Measurements from ENCODE around the gene GPX1. TPM values are rescaled to one million over a fixed set of nuclear protein-coding genes. Genes with fewer than 3 reads are reported as not detected.

Gene GPX1
- total RNA-seq, 1 experiment from 2014 or later = 714 TPM

GRCh38 chr3:49339941-49340800 lies 18.0 kb downstream of the GPX1 start, which contains the start of gene USP4:
Gene USP4, minus strand, starts transcription at chr3:49340053. Its CDS starts 29 bp downstream, at chr3:49340024.
- H3K4me2 ChIP-seq (ENCODE audit: low read length) = peak within 1 kb of the TSS; percentile 96
- DNase-seq (peak; percentile 92), ATAC-seq (peak; percentile 96)
- peaks cover 44% of the 10 kb centered on the region for H3K79me2 ChIP-seq (ENCODE audit: low read length)
- peak within 1 kb of the TSS; percentile 88 for H3K4me3 ChIP-seq (ENCODE audit: low read length)
- no peaks in the 10 kb centered on the region for H3K9me2 ChIP-seq (replicated peaks; ENCODE audit: low read length)
- H3K27ac ChIP-seq (ENCODE audit: low read length) = peak within 1 kb of the TSS; percentile 32
- TF ChIP-seq EZH2 (IDR thresholded peaks at IDR 0.05; ENCODE audit: low read length, unreplicated experiment) = no peak
- TF ChIP-seq CTCF (conservative IDR thresholded peaks at IDR 0.05; ENCODE audit: low read depth, low read length) = peak; percentile 33; the same call in 1 of the 2 replicates
- TF ChIP-seq EZH2phosphoT487 (IDR thresholded peaks at IDR 0.05; ENCODE audit: borderline replicate concordance, low read length) = peak; percentile 99
- H2AFZ ChIP-seq (ENCODE audit: low read length) = peak within 1 kb of the TSS; percentile 93
- intact Hi-C loops (cut with micrococcal nuclease) = loop anchor here (1.0 to 5.0 kb wide), 3 partner anchors 19 to 168 kb away; partner anchors contain the start of genes GPX1 and KLHDC8B
- H3K9ac ChIP-seq (ENCODE audit: low read length) = peak within 1 kb of the TSS; percentile 76
- BruUV-seq (replicated peaks) = TSS peak; percentile 87
- peaks cover 19% of the 10 kb centered on the region for H3K4me1 ChIP-seq (ENCODE audit: insufficient read depth, low read length)
- no peaks in the 10 kb centered on the region for H3K27me3 ChIP-seq (ENCODE audit: low read length)
- ChIA-PET POLR2A (ENCODE audit: unreplicated experiment) (interaction anchor here (1.1 to 1.4 kb wide), 2 partner anchors 18 to 72 kb away, joined by 5 to 9 read pairs; partner anchors contain the start of genes GPX1, RHOA and TCTA), CTCF (interaction anchor here (0.5 to 2.2 kb wide), 8 partner anchors 20 to 1326 kb away, joined by 3 to 11 read pairs (median 4); partner anchors contain the start of genes KLHDC8B, RHOA and TCTA)
- peaks cover 12% of the 10 kb centered on the region for H3K36me3 ChIP-seq (ENCODE audit: low read depth, low read length)
- H3K9me3 ChIP-seq (ENCODE audit: low read length) = no peaks in the 10 kb centered on the region
- no peaks in the 10 kb centered on the region for H4K20me1 ChIP-seq (ENCODE audit: low read length)
- peaks cover 3% of the 10 kb centered on the region for H3F3A ChIP-seq (ENCODE audit: low read length, unreplicated experiment)

DNA sequence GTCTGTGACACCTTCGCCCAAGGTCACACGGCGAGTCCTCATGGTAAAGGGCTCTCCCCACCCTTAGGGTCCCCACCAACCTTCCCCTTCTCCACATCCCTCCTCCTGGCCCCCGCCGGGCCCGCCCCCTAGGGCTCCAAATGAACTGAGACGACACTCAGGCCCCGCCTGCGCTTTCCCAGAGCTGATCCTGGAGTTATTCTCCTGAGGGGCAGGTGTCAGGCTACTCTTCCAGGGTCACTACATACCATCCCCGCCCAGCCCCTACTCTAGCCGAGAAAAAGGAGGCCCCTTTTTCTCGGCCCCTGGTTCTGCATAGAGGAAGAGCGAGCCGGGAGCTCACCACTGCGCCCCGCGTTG lies 18.6 kb downstream of the GPX1 start:
- no peaks in the 10 kb centered on the region for H3F3A ChIP-seq (ENCODE audit: low read length, unreplicated experiment)
- H4K20me1 ChIP-seq (ENCODE audit: low read length) = no peaks in the 10 kb centered on the region
- peaks cover 50% of the 10 kb centered on the region for H3K79me2 ChIP-seq (ENCODE audit: low read length)
- H3K36me3 ChIP-seq (ENCODE audit: low read depth, low read length) = peaks cover 18% of the 10 kb centered on the region
- H3K9me2 ChIP-seq (replicated peaks; ENCODE audit: low read length) = no peaks in the 10 kb centered on the region
- BruUV-seq (replicated peaks) = no TSS peak
- intact Hi-C loops (cut with micrococcal nuclease) = no loop called here
- H3K9me3 ChIP-seq (ENCODE audit: low read length) = no peaks in the 10 kb centered on the region
- H3K4me1 ChIP-seq (ENCODE audit: insufficient read depth, low read length) = peaks cover 16% of the 10 kb centered on the region
- H3K9ac ChIP-seq (ENCODE audit: low read length) = peak overlapping the region; percentile 76
- ChIA-PET POLR2A (ENCODE audit: unreplicated experiment) (interaction anchor here (1.1 to 1.4 kb wide), 2 partner anchors 18 to 72 kb away, joined by 5 to 9 read pairs; partner anchors contain the start of genes GPX1, RHOA and TCTA), CTCF (interaction anchor here (0.6 to 2.2 kb wide), 4 partner anchors 21 to 169 kb away, joined by 4 to 11 read pairs (median 4); partner anchors contain the start of gene KLHDC8B)
- peak overlapping the region; percentile 96 for H3K4me2 ChIP-seq (ENCODE audit: low read length)
- no peak for TF ChIP-seq EZH2phosphoT487 (IDR thresholded peaks at IDR 0.05; ENCODE audit: borderline replicate concordance, low read length)
- no peak for TF ChIP-seq CTCF (conservative IDR thresholded peaks at IDR 0.05; ENCODE audit: low read depth, low read length)
- no peak for TF ChIP-seq EZH2 (IDR thresholded peaks at IDR 0.05; ENCODE audit: low read length, unreplicated experiment)
- H2AFZ ChIP-seq (ENCODE audit: low read length) = peak overlapping the region; percentile 93
- ATAC-seq (peak; percentile 52), DNase-seq (no peak)
- peak overlapping the region; percentile 88 for H3K4me3 ChIP-seq (ENCODE audit: low read length)
- H3K27ac ChIP-seq (ENCODE audit: low read length) = peak overlapping the region; percentile 32
- no peaks in the 10 kb centered on the region for H3K27me3 ChIP-seq (ENCODE audit: low read length)

Data from PC-3 (cell line).